NCI-H1436 (cell line): Measurements from ENCODE around the gene ABCA1.
"Not testable (repeated sequence)": the region's sequence is repeated elsewhere in the genome, so short reads cannot be mapped to it uniquely, and the experiment has no call there.

Experiments
- DNase-seq: peaks from one replicate; lab custom pipeline; 2025; lab: John Stamatoyannopoulos, UW

The ABCA1 gene

GRCh38 chr9:104872656-104873488 is 55.1 kb downstream of the ABCA1 start:
- no peak for DNase-seq

- DNase-seq: no peak
Measured at GRCh38 chr9:104871961-104872527, 55.9 kb downstream of the ABCA1 start.

GRCh38 chr9:104869811-104870210 is 58.1 kb downstream of the ABCA1 start:
- DNase-seq: no peak

GRCh38 chr9:104868687-104869404 is 59.1 kb downstream of the ABCA1 start:
- DNase-seq: no peak

- no peak for DNase-seq
Measured at GRCh38 chr9:104868303-104868686, 59.7 kb downstream of the ABCA1 start.

GRCh38 chr9:104866191-104866590 is 61.8 kb downstream of the ABCA1 start:
- DNase-seq: no peak

GRCh38 chr9:104864675-104865104 is 63.3 kb downstream of the ABCA1 start:
- DNase-seq: no peak

- DNase-seq: peak; percentile 65
Measured at GRCh38 chr9:104863180-104863883, 64.6 kb downstream of the ABCA1 start.

GRCh38 chr9:104861397-104861796 is 66.6 kb downstream of the ABCA1 start:
- DNase-seq: peak; percentile 19

- no peak for DNase-seq
Measured at GRCh38 chr9:104860263-104860662, 67.7 kb downstream of the ABCA1 start.

GRCh38 chr9:104858846-104859245 is 69.1 kb downstream of the ABCA1 start:
- DNase-seq: no peak

GRCh38 chr9:104858271-104858670 is 69.7 kb downstream of the ABCA1 start:
- no peak for DNase-seq

GRCh38 chr9:104856413-104856941 is 71.5 kb downstream of the ABCA1 start:
- DNase-seq: peak; percentile 85

- no peak for DNase-seq
Measured at GRCh38 chr9:104855807-104856206, 72.1 kb downstream of the ABCA1 start.

GRCh38 chr9:104855258-104855657 is 72.7 kb downstream of the ABCA1 start:
- DNase-seq: not testable (repeated sequence)

- no peak for DNase-seq
Measured at GRCh38 chr9:104854613-104855012, 73.3 kb downstream of the ABCA1 start.

GRCh38 chr9:104853683-104854082 is 74.3 kb downstream of the ABCA1 start:
- no peak for DNase-seq

GRCh38 chr9:104853159-104853558 is 74.8 kb downstream of the ABCA1 start:
- no peak for DNase-seq

GRCh38 chr9:104851546-104851920 is 76.4 kb downstream of the ABCA1 start:
- no peak for DNase-seq

GRCh38 chr9:104850786-104851545 is 77.0 kb downstream of the ABCA1 start:
- DNase-seq: no peak

- DNase-seq: no peak
Measured at GRCh38 chr9:104849023-104849422, 78.9 kb downstream of the ABCA1 start.
